NT2/D1 (cell line): ENCODE data around the gene KRT72.

Source experiments
- SUZ12 ChIP-seq: IDR thresholded peaks from 2 replicates; pipeline ENCODE4 v1.6.1; 2011; ENCODE audit not compliant: insufficient read length, insufficient read depth; ENCODE audit errors: extremely low read depth
- YY1 ChIP-seq: IDR thresholded peaks from 2 replicates; pipeline ENCODE4 v1.6.1; 2011; ENCODE audit not compliant: insufficient read length, insufficient read depth

- TF ChIP-seq YY1 (no peak), SUZ12 (no peak)
These were observed 2.3 kb downstream of the KRT72 start for GRCh38 chr12:52598966-52599365.
